HepG2 (cell line): Measurements from ENCODE around the gene FGF4. TPM values are rescaled to one million over a fixed set of nuclear protein-coding genes. Genes with fewer than 3 reads are reported as not detected.

Experiments
- ATAC-seq: fragments of 200-7000 bp; cut with Tn5 transposase; 3 replicates; pipeline ENCODE4 v1.9.1; 2020; ENCODE audit warnings: mild to moderate bottlenecking, moderate library complexity
- BruUV-seq: library from RNA; stranded (reverse); fragments of 400-500 nt; replicated peaks from 2 replicates; lab custom pipeline; 2021; lab: Mats Ljungman, UMichigan
- CTCF ChIA-PET: fragments of 300-600 bp; formaldehyde crosslinking; extraction: SDS; loops from one replicate; lab custom pipeline; 2021; ENCODE audit warnings: low total read pairs, inconsistent platforms, low intra/inter-chr PET ratio; lab: Yijun Ruan, JAX
- POLR2A ChIA-PET: fragments of 350-600 bp; sonication (Branson Sonifier 250); formaldehyde crosslinking; loops from one replicate; lab custom pipeline; 2020; ENCODE audit warnings: antibody characterized with exemption, inconsistent platforms; lab: Yijun Ruan, JAX
- DNase-seq: peaks from one replicate; pipeline ENCODE4 v3.0.0-alpha.2; 2015; ENCODE audit warnings: low spot score
- FAIRE-seq: peaks from 3 replicates; lab custom pipeline; 2011; peaks lifted over from hg19 to GRCh38; lab: Jason Lieb, UNC
- H2AFZ ChIP-seq: one replicate; pipeline ENCODE4 v1.6.1; 2011; ENCODE audit warnings: low read length, inconsistent platforms
- H3K27ac ChIP-seq: fragments of 300-600 bp; 3 replicates; pipeline ENCODE4 v1.8.0; 2011; ENCODE audit warnings: mixed run types, mild to moderate bottlenecking, mixed read lengths, low read length, inconsistent platforms; ENCODE audit not compliant: insufficient read depth; ENCODE audit errors: extremely low read length
- H3K27me3 ChIP-seq, 2 experiments: fragments of 200-600 bp in 1 of 2; 2 replicates in 1 of 2; 3 replicates in 1 of 2; pipeline versions ENCODE4 v1.6.0 to v1.8.0; 2011; ENCODE audit warnings: low read length in 2 of 2, mild to moderate bottlenecking in 2 of 2, moderate library complexity in 2 of 2, inconsistent platforms in 1 of 2; ENCODE audit not compliant: insufficient read depth in 2 of 2, control insufficient read depth in 1 of 2
- H3K36me3 ChIP-seq, 2 experiments: fragments of 200-600 bp in 1 of 2; replicated peaks in 1 of 2; 2 replicates in 1 of 2; 3 replicates in 1 of 2; pipeline versions ENCODE4 v1.5.1 to v1.8.0; 2011; ENCODE audit warnings: low read length in 2 of 2, inconsistent platforms in 1 of 2; ENCODE audit not compliant: insufficient read depth in 2 of 2, control insufficient read depth in 1 of 2
- H3K4me1 ChIP-seq: 2 replicates; pipeline ENCODE4 v1.5.1; 2012; ENCODE audit warnings: low read length, inconsistent platforms; ENCODE audit not compliant: insufficient read depth
- H3K4me2 ChIP-seq: 2 replicates; pipeline ENCODE4 v1.6.0; 2011; ENCODE audit warnings: low read depth, low read length, inconsistent platforms
- H3K4me3 ChIP-seq, 3 experiments: fragments of 200-600 bp in 1 of 3; sonication (generic), shearing (Covaris generic) in 1 of 3; replicated peaks in 1 of 3; 2 replicates each; pipeline ENCODE4 v1.5.1; 2011 to 2016; ENCODE audit warnings: low read length in 3 of 3, inconsistent platforms in 2 of 3, low read depth in 2 of 3, mild to moderate bottlenecking in 2 of 3, control low read depth in 1 of 3, mixed read lengths in 1 of 3; ENCODE audit not compliant: insufficient read depth in 1 of 3
- H3K79me2 ChIP-seq: one replicate; pipeline ENCODE4 v1.6.1; 2011; ENCODE audit warnings: low read length, inconsistent platforms; ENCODE audit not compliant: insufficient read depth
- H3K9ac ChIP-seq: 2 replicates; pipeline ENCODE4 v1.6.0; 2011; ENCODE audit warnings: mild to moderate bottlenecking, low read depth, low read length, inconsistent platforms; ENCODE audit not compliant: insufficient read depth
- H3K9me3 ChIP-seq: 2 replicates; pipeline ENCODE4 v1.5.1; 2012; ENCODE audit warnings: mild to moderate bottlenecking, low read length
- H4K20me1 ChIP-seq: 2 replicates; pipeline ENCODE4 v1.6.0; 2011; ENCODE audit warnings: inconsistent platforms, mild to moderate bottlenecking, low read length, moderate library complexity; ENCODE audit not compliant: insufficient read depth
- CENPBD1 ChIP-seq: sonication (generic); formaldehyde crosslinking; IDR thresholded peaks from 2 replicates; pipeline ENCODE4 v1.8.0; 2022; ENCODE audit warnings: missing genetic modification reagents, low read depth, mild to moderate bottlenecking, borderline replicate concordance
- HNF4A ChIP-seq: sonication (generic); formaldehyde crosslinking; IDR thresholded peaks from 2 replicates; pipeline ENCODE4 v1.4.0; 2020; ENCODE audit warnings: missing genetic modification reagents
- HNRNPUL1 ChIP-seq: fragments of 200-400 bp; formaldehyde crosslinking; IDR thresholded peaks from 2 replicates; pipeline ENCODE4 v1.6.1; 2017; ENCODE audit warnings: low read depth, mild to moderate bottlenecking, low read length, moderate library complexity
- IKZF5 ChIP-seq: IDR thresholded peaks from 2 replicates; pipeline ENCODE4 v1.6.1; 2018; ENCODE audit warnings: missing genetic modification reagents, mild to moderate bottlenecking, missing compliant biosample characterization
- NFIB ChIP-seq: sonication (generic); formaldehyde crosslinking; IDR thresholded peaks from 2 replicates; pipeline ENCODE4 v1.9.0; 2021; ENCODE audit warnings: missing genetic modification reagents, mild to moderate bottlenecking, borderline replicate concordance
- SRY ChIP-seq: sonication (generic); formaldehyde crosslinking; IDR thresholded peaks from 2 replicates; pipeline ENCODE4 v1.8.0; 2022; ENCODE audit warnings: mild to moderate bottlenecking, missing genetic modification reagents
- USF2 ChIP-seq, 2 experiments: sonication (generic) in 1 of 2; formaldehyde crosslinking in 1 of 2; IDR thresholded peaks; 2 replicates each; pipeline versions ENCODE4 v1.5.1 to v1.6.1; 2011 to 2020; ENCODE audit warnings: borderline replicate concordance in 1 of 2, low read depth in 1 of 2, low read length in 1 of 2, mild to moderate bottlenecking in 1 of 2, missing genetic modification reagents in 1 of 2, moderate library complexity in 1 of 2
- ZFP37 ChIP-seq: sonication (generic); formaldehyde crosslinking; IDR thresholded peaks from 2 replicates; pipeline ENCODE4 v1.4.0; 2020; ENCODE audit warnings: missing genetic modification reagents, borderline replicate concordance
- ZNF629 ChIP-seq: sonication (generic); formaldehyde crosslinking; conservative IDR thresholded peaks from 2 replicates; pipeline ENCODE4 v1.5.0; 2020; ENCODE audit warnings: missing genetic modification reagents
- ZNF768 ChIP-seq: sonication (generic); formaldehyde crosslinking; IDR thresholded peaks from 2 replicates; pipeline ENCODE4 v1.4.0; 2020; ENCODE audit warnings: missing genetic modification reagents
- ZNF883 ChIP-seq: sonication (generic); formaldehyde crosslinking; IDR thresholded peaks from 2 replicates; pipeline ENCODE4 v1.5.1; 2020; ENCODE audit warnings: mild to moderate bottlenecking, missing genetic modification reagents; ENCODE audit errors: not compliant biosample characterization
- WGBS: methylation state at CpG from one replicate; pipeline ENCODE4 v1.1.6; 2017; ENCODE audit warnings: low lambda C conversion rate; 5-methylcytosine and 5-hydroxymethylcytosine counted together
- in situ Hi-C: cut with HindIII; loops from 2 replicates; pipeline ENCODE4 v1.10.0; 2017; ENCODE audit warnings: low pct_unique_long_range_greater_than_20kb; ENCODE audit not compliant: extremely low pct_ligation_motif_present
- intact Hi-C: fragments of 100-400 bp; cut with micrococcal nuclease; formaldehyde crosslinking; loops from one replicate; pipeline ENCODE4 v1.10.0; 2022; ENCODE audit not compliant: unreplicated experiment
- polyA plus RNA-seq, 8 experiments: library from polyadenylated mRNA; depleted of rRNA in 3 of 8; stranded (reverse) in 7 of 8; unstranded in 1 of 8; fragments of >200 nt; fragmentation: Illumina TruSeq in 4 of 8; extraction: Trizol in 4 of 8; gene quantifications; 2 replicates each; pipeline versions ENCODE4 v1.2.1 to v1.2.3, GENCODE V29; 2011 to 2016; ENCODE audit warnings: low read depth in 4 of 8, missing spikeins in 1 of 8, mixed read lengths in 1 of 8; ENCODE audit not compliant: insufficient read depth in 1 of 8
- total RNA-seq, 5 experiments: library from RNA; depleted of rRNA; stranded (reverse); fragments of >200 nt; fragmentation: Illumina TruSeq; extraction: Trizol; gene quantifications; 2 replicates each; pipeline ENCODE4 v1.2.3, GENCODE V29; 2016; ENCODE audit warnings: low read depth in 1 of 5

The FGF4 gene
- total and polyA plus RNA-seq, 2 of the 13 experiments (the other 11 are each of a cell fraction or from before 2014, with no cell fraction given): not detected

GRCh38 chr11:69822676-69823494 is 47.7 kb upstream of the FGF4 start:
- TF ChIP-seq NFIB (CRISPR knock-in tag) (no peak), ZNF768 (peak; percentile 90)
- 24% methylated on average over 4 of the region's 15 CpGs for WGBS
- Histone ChIP-seq H3K27me3 (peaks cover 8 to 58% of the 10 kb centered on the region in 2 experiments; a peak in 4 of 5 replicates), H2AFZ (no peak overlapping the region), H3K4me1 (0 out of 2 replicates have a peak, but pooled peaks cover under 1% of the 10 kb centered on the region), H3K4me2 (no peak overlapping the region), H3K27ac (no peak overlapping the region), H3K79me2 (no peaks in the 10 kb centered on the region), H3K9me3 (no peaks in the 10 kb centered on the region), H4K20me1 (no peaks in the 10 kb centered on the region), H3K36me3 (no peaks in the 10 kb centered on the region), H3K9ac (no peak overlapping the region), H3K4me3 (no peak overlapping the region)
- no peak for ATAC-seq
- no TSS peak for BruUV-seq
- FAIRE-seq: no peak
- in situ Hi-C loops: no loop called here
- POLR2A ChIA-PET: no interaction called here
- intact Hi-C loops: no loop called here
- CTCF ChIA-PET: no interaction called here
- DNase-seq: no peak

- no peak overlapping the region for H3K4me2 ChIP-seq
- no peak overlapping the region for H2AFZ ChIP-seq
- ChIA-PET POLR2A (no interaction called here), CTCF (no interaction called here)
- no peak overlapping the region for H3K27ac ChIP-seq
- intact Hi-C loops (no loop called here), in situ Hi-C loops (no loop called here)
- H3K9me3 ChIP-seq: no peaks in the 10 kb centered on the region
- H4K20me1 ChIP-seq: no peaks in the 10 kb centered on the region
- FAIRE-seq: no peak
- no peaks in the 10 kb centered on the region for H3K4me1 ChIP-seq
- H3K27me3 ChIP-seq: peaks cover 12 to 64% of the 10 kb centered on the region in 2 experiments; a peak in 4 of 5 replicates
- BruUV-seq: no TSS peak
- no peak for ATAC-seq
- no peaks in the 10 kb centered on the region for H3K79me2 ChIP-seq
- H3K9ac ChIP-seq: no peak overlapping the region
- 11% methylated on average over 5 of the region's 17 CpGs for WGBS
- no peak overlapping the region for H3K4me3 ChIP-seq
- no peak for DNase-seq
- H3K36me3 ChIP-seq: no peaks in the 10 kb centered on the region
- TF ChIP-seq ZFP37 (CRISPR knock-in tag) (no peak), SRY (no peak), ZNF883 (no peak), IKZF5 (CRISPR knock-in tag) (no peak), HNRNPUL1 (no peak), ZNF629 (CRISPR knock-in tag) (no peak), USF2 (IDR thresholded peaks at IDR 0.05; ENCODE audit: low read depth, low read length) (no peak), USF2 (CRISPR knock-in tag; IDR thresholded peaks at IDR 0.05; ENCODE audit: borderline replicate concordance) (no peak), CENPBD1 (CRISPR knock-in tag) (no peak), HNF4A (no peak)
These were observed 46.4 kb upstream of the FGF4 start for GRCh38 chr11:69821511-69822040.
